Stimulated activated naive B cell treated with anti-CD40 and anti-IgM and Interleukin-4, amounts not matched to agents 10 μg/mL and 1 μg/mL and 100 μg/mL, for 72 hours (primary cell): ENCODE data around the gene C2orf92.
"Not testable (repeated sequence)": the region's sequence is repeated elsewhere in the genome, so short reads cannot be mapped to it uniquely, and the experiment has no call there.

Experiments used
- ATAC-seq, 2 donors: fragments of 150-1000 bp; cut with Tn5 transposase; replicated peaks; 2 replicates each; pipeline ENCODE4 v1.10.0; 2021; ENCODE audit warnings: moderate library complexity in 1 of 2
- DNase-seq: peaks from one replicate; pipeline ENCODE4 v3.0.0; 2021
- H3K27ac Mint-ChIP-seq: one replicate; pipeline ENCODE4 v1.8.0; 2022; ENCODE audit warnings: mild to moderate bottlenecking, mixed read lengths
- H3K27me3 Mint-ChIP-seq, 2 donors: one replicate each; pipeline ENCODE4 v1.8.0; 2022; ENCODE audit warnings: mixed read lengths in 2 of 2
- H3K36me3 Mint-ChIP-seq, 2 donors: one replicate each; pipeline ENCODE4 v1.8.0; 2022; ENCODE audit warnings: mixed read lengths in 2 of 2, mild to moderate bottlenecking in 1 of 2
- H3K4me1 Mint-ChIP-seq, 2 donors: one replicate each; pipeline ENCODE4 v1.8.0; 2022; ENCODE audit warnings: mixed read lengths in 2 of 2, mild to moderate bottlenecking in 1 of 2
- H3K4me3 Mint-ChIP-seq, 2 donors: one replicate each; pipeline ENCODE4 v1.8.0; 2022; ENCODE audit warnings: mild to moderate bottlenecking in 2 of 2, mixed read lengths in 2 of 2, moderate library complexity in 1 of 2
- H3K9me3 Mint-ChIP-seq, 2 donors: one replicate each; pipeline ENCODE4 v1.8.0; 2022; ENCODE audit warnings: mixed read lengths in 2 of 2, mild to moderate bottlenecking in 1 of 2

C2orf92 gene

GRCh38 chr2:97669448-97669847 lies at the start of gene C2orf92:
Gene C2orf92 (plus strand): TSS chr2:97669713. CDS start chr2:97669789, 76 bp downstream.
- Mint-ChIP-seq H3K4me3 (peak within 1 kb of the TSS in 1 of 2 donors; percentile 22), H3K9me3 (no peaks in the 10 kb centered on the region)
- ATAC-seq: no peak

GRCh38 chr2:97620492-97620891 lies 49.0 kb upstream of the C2orf92 start:
- H3K4me1 Mint-ChIP-seq: not testable (repeated sequence)

More at GRCh38 chr2:97669448-97669847, at the start of gene C2orf92:
- DNase-seq: no peak
- Mint-ChIP-seq H3K27me3 (no peaks in the 10 kb centered on the region), H3K27ac (peak within 1 kb of the TSS; percentile 31), H3K4me1 (peaks cover 12 to 14% of the 10 kb centered on the region in 2 donors), H3K36me3 (peaks cover 2 to 11% of the 10 kb centered on the region in 2 donors)

GRCh38 chr2:97622976-97623375 lies 46.5 kb upstream of the C2orf92 start:
- not testable (repeated sequence) for H3K4me3 Mint-ChIP-seq, H3K4me1 Mint-ChIP-seq, DNase-seq, H3K36me3 Mint-ChIP-seq, H3K27ac Mint-ChIP-seq, ATAC-seq, H3K9me3 Mint-ChIP-seq
- peaks cover 8 to 11% of the 10 kb centered on the region in 2 donors for H3K27me3 Mint-ChIP-seq

More at GRCh38 chr2:97620492-97620891, 49.0 kb upstream of the C2orf92 start:
- not testable (repeated sequence) for H3K9me3 Mint-ChIP-seq, H3K36me3 Mint-ChIP-seq, DNase-seq, ATAC-seq, H3K4me3 Mint-ChIP-seq, H3K27me3 Mint-ChIP-seq, H3K27ac Mint-ChIP-seq

- not testable (repeated sequence) for DNase-seq, H3K9me3 Mint-ChIP-seq, H3K4me1 Mint-ChIP-seq, H3K4me3 Mint-ChIP-seq, H3K27ac Mint-ChIP-seq, ATAC-seq, H3K36me3 Mint-ChIP-seq
- H3K27me3 Mint-ChIP-seq: peaks cover 17 to 18% of the 10 kb centered on the region in 2 donors
These were observed 44.0 kb upstream of the C2orf92 start for GRCh38 chr2:97625354-97626048.

GRCh38 chr2:97626049-97626430 lies 43.5 kb upstream of the C2orf92 start:
- ATAC-seq: not testable (repeated sequence)

GRCh38 chr2:97644023-97644717 lies 25.3 kb upstream of the C2orf92 start:
- Mint-ChIP-seq H3K9me3 (no peaks in the 10 kb centered on the region), H3K27me3 (peaks cover 6 to 11% of the 10 kb centered on the region in 2 donors), H3K27ac (peak overlapping the region; percentile 47), H3K4me3 (no peak overlapping the region), H3K4me1 (peaks cover 12 to 25% of the 10 kb centered on the region in 2 donors), H3K36me3 (peaks cover 13 to 19% of the 10 kb centered on the region in 2 donors)
- DNase-seq (no peak), ATAC-seq (no peak)

More at GRCh38 chr2:97626049-97626430, 43.5 kb upstream of the C2orf92 start:
- not testable (repeated sequence) for H3K4me3 Mint-ChIP-seq, H3K9me3 Mint-ChIP-seq, DNase-seq, H3K4me1 Mint-ChIP-seq, H3K27ac Mint-ChIP-seq, H3K36me3 Mint-ChIP-seq
- H3K27me3 Mint-ChIP-seq: peaks cover 18 to 21% of the 10 kb centered on the region in 2 donors

GRCh38 chr2:97645112-97645694 lies 24.3 kb upstream of the C2orf92 start:
- Mint-ChIP-seq H3K9me3 (no peaks in the 10 kb centered on the region), H3K36me3 (peaks cover 21 to 27% of the 10 kb centered on the region in 2 donors), H3K27ac (peak overlapping the region; percentile 99), H3K4me1 (peaks cover 12 to 32% of the 10 kb centered on the region in 2 donors), H3K27me3 (peaks cover 0 to 3% of the 10 kb centered on the region in 2 donors), H3K4me3 (peak overlapping the region; percentile 94 to 99)
- ATAC-seq (peak; percentile 70), DNase-seq (no peak)

- Mint-ChIP-seq H3K9me3 (no peaks in the 10 kb centered on the region), H3K4me1 (peaks cover 12 to 32% of the 10 kb centered on the region in 2 donors), H3K27ac (peak within 1 kb of the TSS; percentile 99), H3K27me3 (no peaks in the 10 kb centered on the region), H3K36me3 (peaks cover 24 to 32% of the 10 kb centered on the region in 2 donors), H3K4me3 (peak within 1 kb of the TSS; percentile 94 to 99)
- ATAC-seq (peak; percentile 91 to 95), DNase-seq (peak; percentile 98)
These were observed 23.6 kb upstream of the C2orf92 start, which contains the start of gene COX5B for GRCh38 chr2:97645695-97646629. Gene COX5B (plus strand): TSS chr2:97646062. CDS start chr2:97646087, 25 bp downstream.

- Mint-ChIP-seq H3K4me1 (peaks cover 12 to 32% of the 10 kb centered on the region in 2 donors), H3K4me3 (peak overlapping the region; percentile 94 to 99), H3K27ac (peak overlapping the region; percentile 99), H3K36me3 (peaks cover 27 to 35% of the 10 kb centered on the region in 2 donors), H3K27me3 (no peaks in the 10 kb centered on the region), H3K9me3 (no peaks in the 10 kb centered on the region)
- ATAC-seq (no peak), DNase-seq (no peak)
These were observed 22.5 kb upstream of the C2orf92 start for GRCh38 chr2:97646977-97647376.

GRCh38 chr2:97651114-97651513 lies 18.4 kb upstream of the C2orf92 start:
- peaks cover 57 to 66% of the 10 kb centered on the region in 2 donors for H3K36me3 Mint-ChIP-seq

GRCh38 chr2:97653473-97653872 lies 16.0 kb upstream of the C2orf92 start:
- Mint-ChIP-seq H3K36me3 (peaks cover 58 to 69% of the 10 kb centered on the region in 2 donors), H3K27ac (no peak overlapping the region), H3K4me3 (no peak overlapping the region), H3K4me1 (peaks cover 12 to 23% of the 10 kb centered on the region in 2 donors), H3K9me3 (peaks cover 0 to 2% of the 10 kb centered on the region in 2 donors), H3K27me3 (no peaks in the 10 kb centered on the region)
- no peak for DNase-seq
- no peak for ATAC-seq

More at GRCh38 chr2:97651114-97651513, 18.4 kb upstream of the C2orf92 start:
- H3K27ac Mint-ChIP-seq: no peak overlapping the region
- peaks cover 0 to 2% of the 10 kb centered on the region in 2 donors for H3K9me3 Mint-ChIP-seq
- H3K4me1 Mint-ChIP-seq: peaks cover 20 to 33% of the 10 kb centered on the region in 2 donors
- DNase-seq (no peak), ATAC-seq (no peak)
- no peaks in the 10 kb centered on the region for H3K27me3 Mint-ChIP-seq
- no peak overlapping the region for H3K4me3 Mint-ChIP-seq

- H3K4me3 Mint-ChIP-seq: no peak overlapping the region
- no peaks in the 10 kb centered on the region for H3K27me3 Mint-ChIP-seq
- peaks cover 60 to 71% of the 10 kb centered on the region in 2 donors for H3K36me3 Mint-ChIP-seq
- peaks cover 11 to 22% of the 10 kb centered on the region in 2 donors for H3K4me1 Mint-ChIP-seq
- DNase-seq: no peak
- H3K9me3 Mint-ChIP-seq: peaks cover 0 to 2% of the 10 kb centered on the region in 2 donors
- ATAC-seq: no peak
- H3K27ac Mint-ChIP-seq: no peak overlapping the region
These were observed 15.6 kb upstream of the C2orf92 start for GRCh38 chr2:97653874-97654273.

GRCh38 chr2:97654309-97654708 lies 15.2 kb upstream of the C2orf92 start:
- DNase-seq: no peak
- Mint-ChIP-seq H3K27ac (peak overlapping the region; percentile 38), H3K4me1 (peaks cover 11 to 18% of the 10 kb centered on the region in 2 donors), H3K27me3 (no peaks in the 10 kb centered on the region), H3K4me3 (no peak overlapping the region), H3K36me3 (peaks cover 57 to 67% of the 10 kb centered on the region in 2 donors), H3K9me3 (peaks cover 0 to 2% of the 10 kb centered on the region in 2 donors)
- ATAC-seq: peak in 1 of 2 donors; percentile 21
